Measurements from ENCODE around the gene DIPK2A. TPM values are rescaled to one million over a fixed set of nuclear protein-coding genes. Genes with fewer than 3 reads are reported as not detected.
A peak's percentile ranks its signal among the peaks of the same experiment; 100 is the strongest.

The DIPK2A gene
- polyA plus RNA-seq, 1 experiment = 12.6 TPM

DNA sequence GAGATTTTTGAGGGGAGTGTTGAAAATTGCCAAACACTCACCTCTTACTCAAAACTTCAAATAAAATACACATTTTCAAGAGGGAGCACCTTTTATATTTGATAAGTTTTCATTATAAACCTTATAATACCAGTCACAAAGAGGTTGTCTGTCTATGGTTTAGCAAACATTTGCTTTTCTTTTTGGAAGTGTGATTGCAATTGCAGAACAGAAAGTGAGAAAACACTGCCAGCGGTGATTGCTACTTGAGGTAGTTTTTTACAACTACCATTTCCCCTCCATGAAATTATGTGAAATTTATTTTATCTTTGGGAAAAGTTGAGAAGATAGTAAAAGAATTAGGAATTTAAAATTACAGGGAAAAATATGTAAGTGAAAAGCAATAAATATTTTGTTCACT lies 20.1 kb downstream of the DIPK2A start:
- no peak overlapping the region for H3K4me3 ChIP-seq (ENCODE audit: low read depth, low read length)
- ChIA-PET CTCF (no interaction called here), POLR2A (no interaction called here)
- H3K36me3 ChIP-seq (ENCODE audit: control insufficient read depth, insufficient read depth, low read length) = no peaks in the 10 kb centered on the region
- TF ChIP-seq, protein P1, sequence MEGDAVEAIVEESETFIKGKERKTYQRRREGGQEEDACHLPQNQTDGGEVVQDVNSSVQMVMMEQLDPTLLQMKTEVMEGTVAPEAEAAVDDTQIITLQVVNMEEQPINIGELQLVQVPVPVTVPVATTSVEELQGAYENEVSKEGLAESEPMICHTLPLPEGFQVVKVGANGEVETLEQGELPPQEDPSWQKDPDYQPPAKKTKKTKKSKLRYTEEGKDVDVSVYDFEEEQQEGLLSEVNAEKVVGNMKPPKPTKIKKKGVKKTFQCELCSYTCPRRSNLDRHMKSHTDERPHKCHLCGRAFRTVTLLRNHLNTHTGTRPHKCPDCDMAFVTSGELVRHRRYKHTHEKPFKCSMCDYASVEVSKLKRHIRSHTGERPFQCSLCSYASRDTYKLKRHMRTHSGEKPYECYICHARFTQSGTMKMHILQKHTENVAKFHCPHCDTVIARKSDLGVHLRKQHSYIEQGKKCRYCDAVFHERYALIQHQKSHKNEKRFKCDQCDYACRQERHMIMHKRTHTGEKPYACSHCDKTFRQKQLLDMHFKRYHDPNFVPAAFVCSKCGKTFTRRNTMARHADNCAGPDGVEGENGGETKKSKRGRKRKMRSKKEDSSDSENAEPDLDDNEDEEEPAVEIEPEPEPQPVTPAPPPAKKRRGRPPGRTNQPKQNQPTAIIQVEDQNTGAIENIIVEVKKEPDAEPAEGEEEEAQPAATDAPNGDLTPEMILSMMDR (IDR thresholded peaks at IDR 0.05; ENCODE audit: insufficient read depth, low read depth, low read length) = no peak
- H3K27me3 ChIP-seq (ENCODE audit: control insufficient read depth, insufficient read depth, low read length) = no peaks in the 10 kb centered on the region
- no peak for DNase-seq (ENCODE audit: low read depth)

GRCh38 chr3:143998266-143998665 lies 26.6 kb downstream of the DIPK2A start:
- no peaks in the 10 kb centered on the region for H3K27me3 ChIP-seq (ENCODE audit: control insufficient read depth, insufficient read depth, low read length)
- ChIA-PET CTCF (interaction anchor here (1.5 kb wide), 1 partner anchor 11 kb away, joined by 6 read pairs; no protein-coding TSS in a partner anchor), POLR2A (no interaction called here)
- TF ChIP-seq, protein P1 (IDR thresholded peaks at IDR 0.05; ENCODE audit: insufficient read depth, low read depth, low read length) = no peak
- no peak for DNase-seq (ENCODE audit: low read depth)
- H3K4me3 ChIP-seq (ENCODE audit: low read depth, low read length) = no peak overlapping the region
- H3K36me3 ChIP-seq (ENCODE audit: control insufficient read depth, insufficient read depth, low read length) = no peaks in the 10 kb centered on the region

DNA sequence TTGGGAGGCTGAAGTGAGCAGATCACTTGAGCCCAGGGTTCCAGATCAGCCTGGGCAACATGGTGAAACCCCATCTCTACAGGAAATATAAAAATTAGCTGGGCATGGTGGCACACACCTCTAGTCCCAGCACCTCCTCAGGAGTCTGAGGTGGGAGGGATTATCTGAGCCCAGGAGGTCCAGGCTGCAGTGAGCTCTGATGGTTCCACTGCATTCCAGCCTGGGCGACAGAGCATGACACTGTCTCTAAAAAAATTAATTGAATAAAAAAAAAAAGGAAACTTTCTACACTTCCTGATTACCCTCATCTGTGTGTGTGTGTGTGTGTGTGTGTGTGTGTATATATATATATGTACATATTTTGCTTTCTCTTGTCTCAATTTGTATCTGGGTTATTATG lies 31.4 kb downstream of the DIPK2A start:
- Histone ChIP-seq H3K36me3 (ENCODE audit: control insufficient read depth, insufficient read depth, low read length) (no peaks in the 10 kb centered on the region), H3K4me3 (ENCODE audit: low read depth, low read length) (no peak overlapping the region), H3K27me3 (ENCODE audit: control insufficient read depth, insufficient read depth, low read length) (no peaks in the 10 kb centered on the region)
- DNase-seq (ENCODE audit: low read depth) = no peak
- CTCF ChIA-PET = interaction anchor here (0.6 kb wide), 1 partner anchor 14 kb away, joined by 3 read pairs; no protein-coding TSS in a partner anchor
- TF ChIP-seq, protein P1 (IDR thresholded peaks at IDR 0.05; ENCODE audit: insufficient read depth, low read depth, low read length) = no peak
- POLR2A ChIA-PET = no interaction called here

- H3K27me3 ChIP-seq (ENCODE audit: control insufficient read depth, insufficient read depth, low read length) = no peaks in the 10 kb centered on the region
- POLR2A ChIA-PET = no interaction called here
- DNase-seq (ENCODE audit: low read depth) = no peak
- no peak overlapping the region for H3K4me3 ChIP-seq (ENCODE audit: low read depth, low read length)
- CTCF ChIA-PET = no interaction called here
- no peaks in the 10 kb centered on the region for H3K36me3 ChIP-seq (ENCODE audit: control insufficient read depth, insufficient read depth, low read length)
- TF ChIP-seq, protein P1 (IDR thresholded peaks at IDR 0.05; ENCODE audit: insufficient read depth, low read depth, low read length) = no peak
Measured at GRCh38 chr3:144010371-144010770, 38.7 kb downstream of the DIPK2A start.

- peak; percentile 3 for DNase-seq (ENCODE audit: low read depth)
- H3K27me3 ChIP-seq (ENCODE audit: control insufficient read depth, insufficient read depth, low read length) = no peaks in the 10 kb centered on the region
- H3K36me3 ChIP-seq (ENCODE audit: control insufficient read depth, insufficient read depth, low read length) = no peaks in the 10 kb centered on the region
- no peak overlapping the region for H3K4me3 ChIP-seq (ENCODE audit: low read depth, low read length)
- ChIA-PET POLR2A (no interaction called here), CTCF (no interaction called here)
- TF ChIP-seq, protein P1 (IDR thresholded peaks at IDR 0.05; ENCODE audit: insufficient read depth, low read depth, low read length) = no peak
Measured at GRCh38 chr3:144011251-144011799, 39.7 kb downstream of the DIPK2A start.
